SK-N-SH treated with all-trans-retinoic acid at 6 μM for 48 hours (cell line): ENCODE data around the gene MTPN.

ENCODE experiments used
- ATAC-seq: fragments of 200-7000 bp; cut with Tn5 transposase; 3 replicates; pipeline ENCODE4 v1.9.1; 2020; ENCODE audit warnings: mild to moderate bottlenecking, moderate library complexity
- ARNTL ChIP-seq: fragments of 450-650 bp; formaldehyde crosslinking; IDR thresholded peaks from 2 replicates; pipeline ENCODE4 v1.5.0; 2020; ENCODE audit warnings: low read depth, mild to moderate bottlenecking, moderate library complexity, borderline replicate concordance
- CREB5 ChIP-seq: fragments of 250-450 bp; sonication (Bioruptor Pico); IDR thresholded peaks from 2 replicates; pipeline ENCODE4 v1.5.1; 2020; ENCODE audit warnings: low read depth, mild to moderate bottlenecking, moderate library complexity
- CSDC2 ChIP-seq: fragments of 250-450 bp; sonication (Bioruptor Pico); IDR thresholded peaks from 2 replicates; pipeline ENCODE4 v1.5.0; 2020; ENCODE audit warnings: mild to moderate bottlenecking, moderate library complexity
- CSRNP3 ChIP-seq: fragments of 250-450 bp; sonication (Bioruptor Pico); IDR thresholded peaks from 2 replicates; pipeline ENCODE4 v1.5.1; 2021; ENCODE audit warnings: mild to moderate bottlenecking, moderate library complexity
- ESRRG ChIP-seq: fragments of 250-450 bp; sonication (Bioruptor Pico); IDR thresholded peaks from 2 replicates; pipeline ENCODE4 v1.6.1; 2021; ENCODE audit warnings: mild to moderate bottlenecking
- GLIS3 ChIP-seq: fragments of 250-450 bp; sonication (Bioruptor Pico); IDR thresholded peaks from 2 replicates; pipeline ENCODE4 v1.5.0; 2020; ENCODE audit warnings: mild to moderate bottlenecking, moderate library complexity
- ISL1 ChIP-seq: fragments of 250-450 bp; sonication (Bioruptor Pico); IDR thresholded peaks from 2 replicates; pipeline ENCODE4 v2.1.2; 2022; ENCODE audit warnings: mild to moderate bottlenecking, moderate library complexity
- PATZ1 ChIP-seq: fragments of 250-450 bp; sonication (Bioruptor Pico); IDR thresholded peaks from 2 replicates; pipeline ENCODE4 v1.8.0; 2020; ENCODE audit warnings: mild to moderate bottlenecking, moderate library complexity, borderline replicate concordance
- POU6F1 ChIP-seq: fragments of 250-450 bp; sonication (Bioruptor Pico); IDR thresholded peaks from 2 replicates; pipeline ENCODE4 v1.8.0; 2021; ENCODE audit warnings: low read depth, mild to moderate bottlenecking, moderate library complexity, borderline replicate concordance
- PPARA ChIP-seq: fragments of 250-450 bp; sonication (Bioruptor Pico); IDR thresholded peaks from 2 replicates; pipeline ENCODE4 v1.5.0; 2020; ENCODE audit warnings: mild to moderate bottlenecking, borderline replicate concordance
- RARB ChIP-seq: fragments of 250-450 bp; sonication (Bioruptor Pico); IDR thresholded peaks from 2 replicates; pipeline ENCODE4 v1.8.0; 2021; ENCODE audit warnings: mild to moderate bottlenecking, moderate library complexity
- SNAI2 ChIP-seq: fragments of 250-450 bp; sonication (Bioruptor Pico); IDR thresholded peaks from 2 replicates; pipeline ENCODE4 v1.5.0; 2020; ENCODE audit warnings: mild to moderate bottlenecking, moderate library complexity
- TCF4 ChIP-seq: fragments of 250-450 bp; sonication (Bioruptor Pico); IDR thresholded peaks from 2 replicates; pipeline ENCODE4 v1.8.0; 2021; ENCODE audit warnings: mild to moderate bottlenecking, moderate library complexity, borderline replicate concordance
- TOX ChIP-seq: fragments of 250-450 bp; sonication (Bioruptor Pico); IDR thresholded peaks from 2 replicates; pipeline ENCODE4 v1.8.0; 2021; ENCODE audit warnings: mild to moderate bottlenecking, moderate library complexity, borderline replicate concordance
- TSHZ2 ChIP-seq: fragments of 250-450 bp; sonication (Bioruptor Pico); IDR thresholded peaks from 2 replicates; pipeline ENCODE4 v1.5.0; 2020; ENCODE audit warnings: mild to moderate bottlenecking, moderate library complexity
- ZC3H10 ChIP-seq: fragments of 250-450 bp; sonication (Bioruptor Pico); IDR thresholded peaks from 2 replicates; pipeline ENCODE4 v1.5.1; 2021; ENCODE audit warnings: mild to moderate bottlenecking, moderate library complexity
- ZFP3 ChIP-seq: fragments of 250-450 bp; sonication (Bioruptor Pico); IDR thresholded peaks from 2 replicates; pipeline ENCODE4 v1.5.0; 2020; ENCODE audit warnings: mild to moderate bottlenecking, moderate library complexity
- ZFP30 ChIP-seq: fragments of 450-650 bp; formaldehyde crosslinking; IDR thresholded peaks from 2 replicates; pipeline ENCODE4 v1.5.0; 2022; ENCODE audit warnings: mild to moderate bottlenecking, moderate library complexity
- ZNF565 ChIP-seq: fragments of 450-650 bp; formaldehyde crosslinking; conservative IDR thresholded peaks from 2 replicates; pipeline ENCODE4 v1.5.0; 2020; ENCODE audit warnings: low read depth, mild to moderate bottlenecking, moderate library complexity
- ZNF70 ChIP-seq: fragments of 450-650 bp; formaldehyde crosslinking; IDR thresholded peaks from 2 replicates; pipeline ENCODE4 v1.5.0; 2020; ENCODE audit warnings: mild to moderate bottlenecking, moderate library complexity
- ZNF8 ChIP-seq: fragments of 450-650 bp; formaldehyde crosslinking; IDR thresholded peaks from 2 replicates; pipeline ENCODE4 v1.5.0; 2020; ENCODE audit warnings: mild to moderate bottlenecking, moderate library complexity

MTPN gene

GRCh38 chr7:135995748-135996147 lies 18.6 kb upstream of the MTPN start:
- ATAC-seq, result no peak
- TF ChIP-seq ESRRG (no peak), SNAI2 (CRISPR knock-in tag) (no peak), RARB (no peak), TOX (CRISPR knock-in tag) (no peak), ISL1 (CRISPR knock-in tag) (no peak), ZNF565 (CRISPR knock-in tag) (no peak), ZC3H10 (no peak), GLIS3 (CRISPR knock-in tag) (no peak), TCF4 (no peak), CSDC2 (CRISPR knock-in tag) (no peak), PATZ1 (CRISPR knock-in tag) (no peak), PPARA (CRISPR knock-in tag) (no peak), ZNF8 (no peak), TSHZ2 (CRISPR knock-in tag) (no peak), POU6F1 (CRISPR knock-in tag) (no peak), ZFP30 (CRISPR knock-in tag) (no peak), CSRNP3 (no peak)

GRCh38 chr7:135994466-135995205 lies 17.5 kb upstream of the MTPN start:
- peak; percentile 19; the same call in 1 of the 3 replicates for ATAC-seq
- no peak for TF ChIP-seq ZC3H10
- TF ChIP-seq POU6F1 (CRISPR knock-in tag), result no peak
- TF ChIP-seq ZFP3 (CRISPR knock-in tag), result no peak
- no peak for TF ChIP-seq ARNTL (CRISPR knock-in tag)
- TF ChIP-seq CSDC2 (CRISPR knock-in tag), result no peak
- no peak for TF ChIP-seq CSRNP3
- TF ChIP-seq CREB5 (CRISPR knock-in tag), result no peak
- no peak for TF ChIP-seq TCF4
- no peak for TF ChIP-seq SNAI2 (CRISPR knock-in tag)
- no peak for TF ChIP-seq PATZ1 (CRISPR knock-in tag)
- TF ChIP-seq TOX (CRISPR knock-in tag), result no peak
- TF ChIP-seq PPARA (CRISPR knock-in tag), result no peak
- no peak for TF ChIP-seq ZNF70 (CRISPR knock-in tag)
